Neutrophil (primary cell): ENCODE measurements around the gene ANGPTL5.

Source experiments
- H3K27ac ChIP-seq: fragments of 200-600 bp; sonication (generic); 2 replicates; pipeline ENCODE4 v1.5.1; 2016; ENCODE audit warnings: mild to moderate bottlenecking, moderate library complexity
- H3K27me3 ChIP-seq: fragments of 200-600 bp; sonication (generic); 2 replicates; pipeline ENCODE4 v1.6.0; 2016; ENCODE audit warnings: mild to moderate bottlenecking
- H3K36me3 ChIP-seq: fragments of 200-600 bp; sonication (generic); 2 replicates; pipeline ENCODE4 v1.5.1; 2017
- H3K4me1 ChIP-seq, 2 experiments: fragments of 200-600 bp in 1 of 2; sonication (generic) in 1 of 2; 1 replicate in 1 of 2; 2 replicates in 1 of 2; pipeline versions ENCODE4 v1.5.1 to v1.6.1; 2013 to 2016; ENCODE audit warnings: low read depth in 1 of 2, low read length in 1 of 2, mild to moderate bottlenecking in 1 of 2, moderate library complexity in 1 of 2; ENCODE audit not compliant: control insufficient read depth in 1 of 2, insufficient read depth in 1 of 2
- H3K4me3 ChIP-seq, 2 experiments: fragments of 200-600 bp in 1 of 2; sonication (generic) in 1 of 2; 1 replicate in 1 of 2; 2 replicates in 1 of 2; pipeline ENCODE4 v1.5.1; 2013 to 2016; ENCODE audit warnings: low read depth in 1 of 2, low read length in 1 of 2, mild to moderate bottlenecking in 1 of 2, moderate library complexity in 1 of 2
- H3K9me3 ChIP-seq: fragments of 200-600 bp; sonication (generic); 2 replicates; pipeline ENCODE4 v1.5.1; 2016
- CTCF ChIP-seq: fragments of 200-600 bp; sonication (generic); IDR thresholded peaks from 2 replicates; pipeline ENCODE4 v1.5.1; 2016; ENCODE audit warnings: antibody characterized with exemption

The ANGPTL5 gene

GRCh38 chr11:101923554-101923953 is 7.2 kb upstream of the ANGPTL5 start:
- H3K9me3 ChIP-seq, result no peaks in the 10 kb centered on the region
- H3K36me3 ChIP-seq, result no peaks in the 10 kb centered on the region
- no peak for TF ChIP-seq CTCF
- no peak overlapping the region for H3K27ac ChIP-seq
- no peak overlapping the region for H3K4me3 ChIP-seq
- H3K4me1 ChIP-seq, result no peaks in the 10 kb centered on the region
- no peaks in the 10 kb centered on the region for H3K27me3 ChIP-seq

- H3K4me1 ChIP-seq, result peaks cover 0 to under 1% of the 10 kb centered on the region in 2 experiments
These were observed 4.7 kb upstream of the ANGPTL5 start for GRCh38 chr11:101920992-101921391.

GRCh38 chr11:101917226-101917625 is 904 bp upstream of the ANGPTL5 start:
- Histone ChIP-seq H3K4me1 (peaks cover 7 to 17% of the 10 kb centered on the region in 2 experiments), H3K27ac (no peak overlapping the region), H3K4me3 (no peak overlapping the region), H3K36me3 (no peaks in the 10 kb centered on the region), H3K27me3 (peaks cover 35% of the 10 kb centered on the region), H3K9me3 (no peaks in the 10 kb centered on the region)
- no peak for TF ChIP-seq CTCF

More at GRCh38 chr11:101920992-101921391, 4.7 kb upstream of the ANGPTL5 start:
- Histone ChIP-seq H3K27ac (no peak overlapping the region), H3K27me3 (peaks cover 9% of the 10 kb centered on the region), H3K4me3 (no peak overlapping the region), H3K9me3 (no peaks in the 10 kb centered on the region), H3K36me3 (no peaks in the 10 kb centered on the region)
- no peak for TF ChIP-seq CTCF

- peaks cover 35% of the 10 kb centered on the region for H3K27me3 ChIP-seq
- H3K9me3 ChIP-seq, result no peaks in the 10 kb centered on the region
- peak overlapping the region; percentile 12 to 63 for H3K4me3 ChIP-seq
- peaks cover 7 to 17% of the 10 kb centered on the region in 2 experiments for H3K4me1 ChIP-seq
- no peak overlapping the region for H3K27ac ChIP-seq
- TF ChIP-seq CTCF, result no peak
- H3K36me3 ChIP-seq, result no peaks in the 10 kb centered on the region
These were observed 481 bp downstream of the ANGPTL5 start for GRCh38 chr11:101915791-101916291.

GRCh38 chr11:101914738-101915426 is 1.4 kb downstream of the ANGPTL5 start, which contains the start of gene CEP126:
TSS of gene CEP126 (plus strand) at chr11:101915010. CDS start at chr11:101915285, 275 bp downstream.
- Histone ChIP-seq H3K4me3 (peak within 1 kb of the TSS; percentile 54 to 63), H3K9me3 (no peaks in the 10 kb centered on the region), H3K4me1 (peaks cover 7 to 17% of the 10 kb centered on the region in 2 experiments), H3K36me3 (no peaks in the 10 kb centered on the region), H3K27ac (no peak within 1 kb of the TSS), H3K27me3 (peaks cover 35% of the 10 kb centered on the region)
- TF ChIP-seq CTCF, result no peak
